PFSK-1 (cell line): ENCODE results near the gene GUCY1A1.

ENCODE experiments used
- POLR2AphosphoS5 ChIP-seq: IDR thresholded peaks from 2 replicates; pipeline ENCODE4 v1.6.1; 2012; ENCODE audit warnings: low read depth, mild to moderate bottlenecking, control low read depth, low read length, moderate library complexity
- TF ChIP-seq, protein P1 (sequence below), 2 experiments: IDR thresholded peaks; 2 replicates each; pipeline versions ENCODE4 v1.6.1 to v1.8.0; 2011 to 2012; ENCODE audit warnings: low read depth in 2 of 2, low read length in 2 of 2, control low read depth in 1 of 2, inconsistent platforms in 1 of 2, mild to moderate bottlenecking in 1 of 2, moderate library complexity in 1 of 2; ENCODE audit not compliant: insufficient read depth in 1 of 2

GRCh38 chr4:155687380-155687982 lies 20.8 kb downstream of the GUCY1A1 start:
- TF ChIP-seq POLR2AphosphoS5 = no peak
- TF ChIP-seq, protein P1, sequence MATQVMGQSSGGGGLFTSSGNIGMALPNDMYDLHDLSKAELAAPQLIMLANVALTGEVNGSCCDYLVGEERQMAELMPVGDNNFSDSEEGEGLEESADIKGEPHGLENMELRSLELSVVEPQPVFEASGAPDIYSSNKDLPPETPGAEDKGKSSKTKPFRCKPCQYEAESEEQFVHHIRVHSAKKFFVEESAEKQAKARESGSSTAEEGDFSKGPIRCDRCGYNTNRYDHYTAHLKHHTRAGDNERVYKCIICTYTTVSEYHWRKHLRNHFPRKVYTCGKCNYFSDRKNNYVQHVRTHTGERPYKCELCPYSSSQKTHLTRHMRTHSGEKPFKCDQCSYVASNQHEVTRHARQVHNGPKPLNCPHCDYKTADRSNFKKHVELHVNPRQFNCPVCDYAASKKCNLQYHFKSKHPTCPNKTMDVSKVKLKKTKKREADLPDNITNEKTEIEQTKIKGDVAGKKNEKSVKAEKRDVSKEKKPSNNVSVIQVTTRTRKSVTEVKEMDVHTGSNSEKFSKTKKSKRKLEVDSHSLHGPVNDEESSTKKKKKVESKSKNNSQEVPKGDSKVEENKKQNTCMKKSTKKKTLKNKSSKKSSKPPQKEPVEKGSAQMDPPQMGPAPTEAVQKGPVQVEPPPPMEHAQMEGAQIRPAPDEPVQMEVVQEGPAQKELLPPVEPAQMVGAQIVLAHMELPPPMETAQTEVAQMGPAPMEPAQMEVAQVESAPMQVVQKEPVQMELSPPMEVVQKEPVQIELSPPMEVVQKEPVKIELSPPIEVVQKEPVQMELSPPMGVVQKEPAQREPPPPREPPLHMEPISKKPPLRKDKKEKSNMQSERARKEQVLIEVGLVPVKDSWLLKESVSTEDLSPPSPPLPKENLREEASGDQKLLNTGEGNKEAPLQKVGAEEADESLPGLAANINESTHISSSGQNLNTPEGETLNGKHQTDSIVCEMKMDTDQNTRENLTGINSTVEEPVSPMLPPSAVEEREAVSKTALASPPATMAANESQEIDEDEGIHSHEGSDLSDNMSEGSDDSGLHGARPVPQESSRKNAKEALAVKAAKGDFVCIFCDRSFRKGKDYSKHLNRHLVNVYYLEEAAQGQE (IDR thresholded peaks at IDR 0.05; ENCODE audit: insufficient read depth in 1 of 2, low read depth in 2 of 2, low read length in 2 of 2) = no peak
